HFF-Myc (cell line): ENCODE results near the gene EIF3K.

Experiments
- DNase-seq: peaks from one replicate; pipeline ENCODE4 v3.0.0-alpha.2; 2011; ENCODE audit warnings: low read depth; ENCODE audit errors: extremely low read depth
- H3K4me3 ChIP-seq: replicated peaks from 2 replicates; pipeline ENCODE4 v1.5.1; 2011; ENCODE audit warnings: low read depth, mild to moderate bottlenecking, control low read depth, low read length
- CTCF ChIP-seq: IDR thresholded peaks from 2 replicates; pipeline ENCODE4 v1.5.1; 2012; ENCODE audit warnings: mild to moderate bottlenecking, low read depth, low read length, control low read depth; ENCODE audit errors: missing control alignments

Gene EIF3K

GRCh38 chr19:38675611-38676010 lies 56.6 kb downstream of the EIF3K start:
- no peak for DNase-seq
- TF ChIP-seq CTCF: no peak

GRCh38 chr19:38676023-38676877 lies 57.3 kb downstream of the EIF3K start:
- no peak for DNase-seq
- no peak for TF ChIP-seq CTCF
- peak overlapping the region; percentile 10; the same call in 1 of the 2 replicates for H3K4me3 ChIP-seq

More at GRCh38 chr19:38675611-38676010, 56.6 kb downstream of the EIF3K start:
- no peak overlapping the region for H3K4me3 ChIP-seq

GRCh38 chr19:38676878-38677646 lies 58.1 kb downstream of the EIF3K start:
- TF ChIP-seq CTCF: no peak
- no peak for DNase-seq
- peak overlapping the region; percentile 10; the same call in 1 of the 2 replicates for H3K4me3 ChIP-seq

- no peak overlapping the region for H3K4me3 ChIP-seq
- TF ChIP-seq CTCF: no peak
- no peak for DNase-seq
These were observed 59.4 kb downstream of the EIF3K start for GRCh38 chr19:38678217-38678890.

GRCh38 chr19:38678891-38679494 lies 60.0 kb downstream of the EIF3K start:
- no peak for DNase-seq
- H3K4me3 ChIP-seq: no peak overlapping the region
- TF ChIP-seq CTCF: no peak

- no peak for TF ChIP-seq CTCF
- DNase-seq: no peak
These were observed 60.9 kb downstream of the EIF3K start for GRCh38 chr19:38679839-38680238.

More at GRCh38 chr19:38679839-38680238, 60.9 kb downstream of the EIF3K start:
- no peak overlapping the region for H3K4me3 ChIP-seq
